GM23248 (cell line): Measurements from ENCODE around the gene PACC1. TPM values are rescaled to one million over a fixed set of nuclear protein-coding genes. Genes with fewer than 3 reads are reported as not detected.

Experiments
- DNase-seq: peaks from one replicate; pipeline ENCODE4 v3.0.0-alpha.2; 2015
- H2AFZ ChIP-seq: fragments of 200-600 bp; sonication (generic); 2 replicates; pipeline ENCODE4 v1.6.1; 2016; ENCODE audit warnings: antibody characterized with exemption
- H3F3A ChIP-seq: fragments of 200-600 bp; sonication (generic); 2 replicates; pipeline ENCODE4 v1.6.1; 2016; ENCODE audit warnings: mild to moderate bottlenecking, antibody characterized with exemption, mixed run types; ENCODE audit not compliant: insufficient read depth
- H3K27ac ChIP-seq: fragments of 200-600 bp; sonication (generic); 2 replicates; pipeline ENCODE4 v1.5.1; 2016; ENCODE audit warnings: mild to moderate bottlenecking
- H3K27me3 ChIP-seq: fragments of 200-600 bp; sonication (generic); replicated peaks from 2 replicates; pipeline ENCODE4 v1.6.1; 2016; ENCODE audit warnings: mild to moderate bottlenecking; ENCODE audit not compliant: insufficient read depth
- H3K36me3 ChIP-seq: fragments of 200-600 bp; sonication (generic); 2 replicates; pipeline ENCODE4 v1.6.1; 2016; ENCODE audit warnings: low read depth, mild to moderate bottlenecking
- H3K4me1 ChIP-seq: fragments of 200-600 bp; sonication (generic); 2 replicates; pipeline ENCODE4 v1.6.1; 2016; ENCODE audit warnings: mild to moderate bottlenecking; ENCODE audit not compliant: insufficient read depth
- H3K4me2 ChIP-seq: fragments of 200-600 bp; sonication (generic); one replicate; pipeline ENCODE4 v1.6.1; 2016; ENCODE audit warnings: mild to moderate bottlenecking; ENCODE audit not compliant: unreplicated experiment
- H3K4me3 ChIP-seq: fragments of 200-600 bp; sonication (generic); 2 replicates; pipeline ENCODE4 v1.5.1; 2016; ENCODE audit warnings: mild to moderate bottlenecking
- H3K79me2 ChIP-seq: fragments of 200-600 bp; sonication (generic); 2 replicates; pipeline ENCODE4 v1.6.1; 2016; ENCODE audit warnings: mild to moderate bottlenecking; ENCODE audit not compliant: insufficient read depth
- H3K9ac ChIP-seq: fragments of 200-600 bp; sonication (generic); 2 replicates; pipeline ENCODE4 v1.6.1; 2016; ENCODE audit warnings: mild to moderate bottlenecking
- H3K9me2 ChIP-seq: fragments of 200-600 bp; sonication (generic); 2 replicates; pipeline ENCODE4 v1.6.1; 2016; ENCODE audit warnings: mixed run types, mild to moderate bottlenecking, moderate library complexity; ENCODE audit not compliant: insufficient read depth
- H3K9me3 ChIP-seq: fragments of 200-600 bp; sonication (generic); one replicate; pipeline ENCODE4 v1.6.1; 2017; ENCODE audit warnings: low read depth
- H4K20me1 ChIP-seq: fragments of 200-600 bp; sonication (generic); 2 replicates; pipeline ENCODE4 v1.6.0; 2016; ENCODE audit not compliant: insufficient read depth
- EZH2 ChIP-seq: fragments of 200-600 bp; sonication (generic); IDR thresholded peaks from 2 replicates; pipeline ENCODE4 v1.6.1; 2018; ENCODE audit warnings: antibody characterized with exemption, mild to moderate bottlenecking; ENCODE audit not compliant: insufficient read depth, poor library complexity, severe bottlenecking
- EZH2phosphoT487 ChIP-seq: fragments of 200-600 bp; sonication (generic); IDR thresholded peaks from 2 replicates; pipeline ENCODE4 v1.6.1; 2018; ENCODE audit warnings: antibody characterized with exemption, moderate library complexity, mild to moderate bottlenecking, low read depth; ENCODE audit not compliant: insufficient read depth
- WGBS, 2 experiments: methylation state at CpG; one replicate each; pipeline ENCODE4 v1.1.6; 2015 to 2017; ENCODE audit warnings: low lambda C conversion rate in 2 of 2, low coverage in 1 of 2; ENCODE audit errors: missing lambda C conversion rate in 2 of 2; 5-methylcytosine and 5-hydroxymethylcytosine counted together
- in situ Hi-C: fragments of 300-500 bp; cut with MboI; formaldehyde crosslinking; loops from 2 replicates; pipeline ENCODE4 v1.15.0; 2020
- polyA plus RNA-seq: library from polyadenylated mRNA; unstranded; fragments of >200 nt; fragmentation: Nextera tagmentation; extraction: Ambion mirVana; gene quantifications from 2 replicates; pipeline ENCODE4 v1.2.1, GENCODE V29; 2016
- total RNA-seq: library from RNA; depleted of rRNA; stranded (reverse); fragments of >200 nt; shearing (Covaris generic); gene quantifications from 2 replicates; pipeline ENCODE4 v1.2.3, GENCODE V29; 2014

PACC1 gene
- total and polyA plus RNA-seq, 2 experiments from 2014 or later, result 5.4 to 6.9 TPM

GRCh38 chr1:212433577-212434462 is 19.1 kb upstream of the PACC1 start:
- peak; percentile 38 for DNase-seq
- TF ChIP-seq EZH2 (no peak), EZH2phosphoT487 (no peak)
- Histone ChIP-seq H3K36me3 (no peaks in the 10 kb centered on the region), H3K4me3 (peak overlapping the region; percentile 69), H4K20me1 (no peaks in the 10 kb centered on the region), H3K27ac (no peak overlapping the region), H3K4me1 (peaks cover 18% of the 10 kb centered on the region), H2AFZ (peak overlapping the region; percentile 95), H3K9me3 (no peaks in the 10 kb centered on the region), H3K9me2 (no peaks in the 10 kb centered on the region), H3K9ac (peak overlapping the region; percentile 80), H3K79me2 (peaks cover 44% of the 10 kb centered on the region), H3K27me3 (no peaks in the 10 kb centered on the region), H3K4me2 (peak overlapping the region; percentile 82), H3F3A (no peaks in the 10 kb centered on the region)
- 35 to 38% methylated on average over 14 to 17 of the region's 17 CpGs for WGBS, 2 experiments
- in situ Hi-C loops, result no loop called here

GRCh38 chr1:212432661-212433576 is 18.2 kb upstream of the PACC1 start, which contains the start of gene NENF:
Gene NENF (plus strand): TSS chr1:212432920. CDS start chr1:212432944, 24 bp downstream.
- peak within 1 kb of the TSS; percentile 95 for H2AFZ ChIP-seq
- H3K9me2 ChIP-seq, result no peaks in the 10 kb centered on the region
- peak; percentile 97 for DNase-seq
- H3K36me3 ChIP-seq, result no peaks in the 10 kb centered on the region
- peak within 1 kb of the TSS; percentile 31 for H3K27ac ChIP-seq
- WGBS, 2 experiments, result 0 to 1% methylated on average over 24 to 56 of the region's 86 CpGs
- no peaks in the 10 kb centered on the region for H3K27me3 ChIP-seq
- peak within 1 kb of the TSS; percentile 82 for H3K4me2 ChIP-seq
- no peak for TF ChIP-seq EZH2phosphoT487
- TF ChIP-seq EZH2, result no peak
- H3F3A ChIP-seq, result no peaks in the 10 kb centered on the region
- peak within 1 kb of the TSS; percentile 80 for H3K9ac ChIP-seq
- H3K9me3 ChIP-seq, result no peaks in the 10 kb centered on the region
- H4K20me1 ChIP-seq, result no peaks in the 10 kb centered on the region
- peak within 1 kb of the TSS; percentile 69 for H3K4me3 ChIP-seq
- peaks cover 18% of the 10 kb centered on the region for H3K4me1 ChIP-seq
- H3K79me2 ChIP-seq, result peaks cover 44% of the 10 kb centered on the region
- in situ Hi-C loops, result no loop called here

GRCh38 chr1:212432272-212432660 is 17.6 kb upstream of the PACC1 start:
- H3K9me3 ChIP-seq, result no peaks in the 10 kb centered on the region
- H3F3A ChIP-seq, result no peaks in the 10 kb centered on the region
- TF ChIP-seq EZH2, result no peak
- no peak for TF ChIP-seq EZH2phosphoT487
- H3K27me3 ChIP-seq, result no peaks in the 10 kb centered on the region
- H3K4me3 ChIP-seq, result peak overlapping the region; percentile 69
- peak; percentile 48 for DNase-seq
- no peaks in the 10 kb centered on the region for H3K36me3 ChIP-seq
- peak overlapping the region; percentile 31 for H3K27ac ChIP-seq
- no peaks in the 10 kb centered on the region for H4K20me1 ChIP-seq
- in situ Hi-C loops, result no loop called here
- 12 to 16% methylated on average over 5 of the region's 5 CpGs for WGBS, 2 experiments
- H3K9ac ChIP-seq, result peak overlapping the region; percentile 80
- peak overlapping the region; percentile 82 for H3K4me2 ChIP-seq
- no peaks in the 10 kb centered on the region for H3K9me2 ChIP-seq
- peaks cover 38% of the 10 kb centered on the region for H3K79me2 ChIP-seq
- H3K4me1 ChIP-seq, result peaks cover 18% of the 10 kb centered on the region
- peak overlapping the region; percentile 86 for H2AFZ ChIP-seq

- in situ Hi-C loops, result no loop called here
- no peaks in the 10 kb centered on the region for H3K27me3 ChIP-seq
- no peaks in the 10 kb centered on the region for H3K36me3 ChIP-seq
- H3K4me2 ChIP-seq, result no peak overlapping the region
- no peak overlapping the region for H3K27ac ChIP-seq
- no peak overlapping the region for H2AFZ ChIP-seq
- H3K9me3 ChIP-seq, result no peaks in the 10 kb centered on the region
- H3K9me2 ChIP-seq, result no peaks in the 10 kb centered on the region
- no peaks in the 10 kb centered on the region for H3F3A ChIP-seq
- no peaks in the 10 kb centered on the region for H4K20me1 ChIP-seq
- no peak for TF ChIP-seq EZH2
- no peak for TF ChIP-seq EZH2phosphoT487
- no peak overlapping the region for H3K4me3 ChIP-seq
- H3K4me1 ChIP-seq, result peaks cover 18% of the 10 kb centered on the region
- H3K9ac ChIP-seq, result no peak overlapping the region
- WGBS, 2 experiments, result 96 to 97% methylated on average over 9 of the region's 9 CpGs
- H3K79me2 ChIP-seq, result peaks cover 34% of the 10 kb centered on the region
- no peak for DNase-seq
Observed at GRCh38 chr1:212431644-212432043, 17.0 kb upstream of the PACC1 start.
